IPS-18c (cell line): ENCODE data around the gene ZBTB7C.

Experiments
- H3K4me3 ChIP-seq: 2 replicates; pipeline ENCODE4 v1.7.0; 2013; ENCODE audit warnings: low read depth, mild to moderate bottlenecking, low read length, moderate library complexity; ENCODE audit not compliant: insufficient read depth
- H3K9me3 ChIP-seq: one replicate; pipeline ENCODE4 v1.6.1; 2013; ENCODE audit warnings: mild to moderate bottlenecking, low read length, moderate library complexity; ENCODE audit not compliant: control insufficient read depth, insufficient read depth

Gene ZBTB7C

GRCh38 chr18:48027401-48027963 is 381.7 kb downstream of the ZBTB7C start:
- no peaks in the 10 kb centered on the region for H3K9me3 ChIP-seq
- no peak overlapping the region for H3K4me3 ChIP-seq

- Histone ChIP-seq H3K9me3 (no peaks in the 10 kb centered on the region), H3K4me3 (no peak overlapping the region)
Measured at GRCh38 chr18:48026216-48026615, 383.0 kb downstream of the ZBTB7C start.

GRCh38 chr18:48024881-48025660 is 384.1 kb downstream of the ZBTB7C start:
- Histone ChIP-seq H3K4me3 (no peak overlapping the region), H3K9me3 (no peaks in the 10 kb centered on the region)

GRCh38 chr18:48024009-48024512 is 385.1 kb downstream of the ZBTB7C start:
- Histone ChIP-seq H3K9me3 (no peaks in the 10 kb centered on the region), H3K4me3 (no peak overlapping the region)

GRCh38 chr18:48023334-48024008 is 385.7 kb downstream of the ZBTB7C start:
- no peak overlapping the region for H3K4me3 ChIP-seq

GRCh38 chr18:48022531-48023329 is 386.5 kb downstream of the ZBTB7C start:
- Histone ChIP-seq H3K4me3 (no peak overlapping the region), H3K9me3 (no peaks in the 10 kb centered on the region)

More at GRCh38 chr18:48023334-48024008, 385.7 kb downstream of the ZBTB7C start:
- H3K9me3 ChIP-seq = no peaks in the 10 kb centered on the region

GRCh38 chr18:48022021-48022420 is 387.2 kb downstream of the ZBTB7C start:
- Histone ChIP-seq H3K9me3 (no peaks in the 10 kb centered on the region), H3K4me3 (no peak overlapping the region)

- no peak overlapping the region for H3K4me3 ChIP-seq
- H3K9me3 ChIP-seq = no peaks in the 10 kb centered on the region
Measured at GRCh38 chr18:48021273-48021914, 387.8 kb downstream of the ZBTB7C start.

GRCh38 chr18:48020337-48021250 is 388.6 kb downstream of the ZBTB7C start:
- Histone ChIP-seq H3K9me3 (no peaks in the 10 kb centered on the region), H3K4me3 (no peak overlapping the region)

GRCh38 chr18:48019557-48020325 is 389.4 kb downstream of the ZBTB7C start:
- Histone ChIP-seq H3K9me3 (no peaks in the 10 kb centered on the region), H3K4me3 (no peak overlapping the region)

GRCh38 chr18:48018851-48019250 is 390.3 kb downstream of the ZBTB7C start:
- H3K4me3 ChIP-seq = no peak overlapping the region
- no peaks in the 10 kb centered on the region for H3K9me3 ChIP-seq

- Histone ChIP-seq H3K9me3 (no peaks in the 10 kb centered on the region), H3K4me3 (no peak overlapping the region)
Measured at GRCh38 chr18:48017635-48018034, 391.5 kb downstream of the ZBTB7C start.

- H3K4me3 ChIP-seq = no peak overlapping the region
- no peaks in the 10 kb centered on the region for H3K9me3 ChIP-seq
Measured at GRCh38 chr18:48013162-48013561, 396.0 kb downstream of the ZBTB7C start.

- Histone ChIP-seq H3K4me3 (no peak overlapping the region), H3K9me3 (no peaks in the 10 kb centered on the region)
Measured at GRCh38 chr18:48011926-48012465, 397.2 kb downstream of the ZBTB7C start.

GRCh38 chr18:48010264-48010663 is 398.9 kb downstream of the ZBTB7C start:
- Histone ChIP-seq H3K4me3 (no peak overlapping the region), H3K9me3 (no peaks in the 10 kb centered on the region)
